Fibroblast of skin of right quadriceps (primary cell): ENCODE data around the gene SERPING1.

Source experiments
- DNase-seq: peaks from one replicate; pipeline ENCODE4 v3.0.0-alpha.2; 2013

SERPING1 gene

DNA sequence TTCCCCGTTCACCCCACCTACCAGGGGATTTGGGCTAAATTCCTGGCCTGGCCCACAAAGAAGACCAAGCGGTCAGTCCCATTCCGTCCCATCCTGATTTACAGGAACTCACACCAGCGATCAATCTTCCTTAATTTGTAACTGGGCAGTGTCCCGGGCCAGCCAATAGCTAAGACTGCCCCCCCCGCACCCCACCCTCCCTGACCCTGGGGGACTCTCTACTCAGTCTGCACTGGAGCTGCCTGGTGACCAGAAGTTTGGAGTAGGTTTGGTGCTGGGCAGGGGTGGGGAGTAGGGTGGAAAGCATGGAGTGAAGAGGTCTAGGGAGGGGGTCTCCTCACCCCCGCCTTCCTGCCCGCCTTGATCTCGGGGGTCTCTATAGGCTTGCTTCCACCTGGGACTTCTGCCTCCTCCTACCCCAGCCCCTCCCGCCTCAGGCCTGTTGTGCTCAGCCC, at the start of gene SERPING1:
Gene SERPING1 (plus strand): TSS at position 225 of the 455 bp plus-strand sequence. CDS start 586 bp downstream, outside the sequence.
- no peak for DNase-seq

GRCh38 chr11:57547854-57548377, 49.6 kb upstream of the SERPING1 start:
- no peak for DNase-seq

DNA sequence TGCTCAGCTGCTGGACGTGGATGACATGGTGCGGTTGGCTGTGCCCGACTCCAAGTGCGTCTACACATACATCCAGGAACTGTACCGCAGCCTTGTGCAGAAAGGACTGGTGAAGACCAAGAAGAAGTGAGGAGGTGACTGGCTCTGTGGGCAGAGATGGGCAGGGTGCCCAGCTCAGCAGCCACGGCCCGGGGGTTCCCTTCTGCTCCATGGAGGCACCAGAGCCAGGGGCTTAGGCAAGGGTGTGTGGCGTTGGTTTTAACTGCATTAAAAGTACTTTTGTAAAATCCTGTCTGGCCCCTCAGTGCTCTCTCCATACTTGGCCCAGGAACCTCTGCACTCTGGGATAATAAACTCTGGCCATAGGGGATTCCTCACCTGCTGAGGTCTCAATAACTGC, 47.5 kb upstream of the SERPING1 start:
- DNase-seq: no peak

DNA sequence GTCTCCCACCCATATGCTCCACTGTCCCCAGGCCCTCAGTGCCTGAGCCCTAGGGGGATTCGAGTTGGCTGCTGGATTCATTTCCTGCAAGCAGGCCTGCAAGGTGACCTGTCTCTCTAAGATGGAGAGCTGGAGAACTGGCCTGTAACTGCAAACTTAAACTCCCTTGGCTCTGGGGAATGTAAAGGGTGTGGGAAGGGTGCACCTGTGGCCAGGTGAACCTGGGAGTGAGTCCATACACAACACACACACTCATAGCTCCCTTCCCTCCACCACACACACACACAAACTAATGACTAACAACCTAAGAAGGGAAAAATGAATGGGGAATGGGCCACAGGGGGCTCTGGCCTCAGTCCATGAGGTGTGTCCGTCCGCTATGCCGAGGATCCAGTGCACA, 45.5 kb upstream of the SERPING1 start:
- no peak for DNase-seq

GRCh38 chr11:57552479-57552878, 45.0 kb upstream of the SERPING1 start:
- DNase-seq: no peak

- DNase-seq: no peak
These were observed 42.1 kb upstream of the SERPING1 start for GRCh38 chr11:57555393-57555792.

- no peak for DNase-seq
These were observed 41.4 kb upstream of the SERPING1 start for GRCh38 chr11:57556041-57556440.

DNA sequence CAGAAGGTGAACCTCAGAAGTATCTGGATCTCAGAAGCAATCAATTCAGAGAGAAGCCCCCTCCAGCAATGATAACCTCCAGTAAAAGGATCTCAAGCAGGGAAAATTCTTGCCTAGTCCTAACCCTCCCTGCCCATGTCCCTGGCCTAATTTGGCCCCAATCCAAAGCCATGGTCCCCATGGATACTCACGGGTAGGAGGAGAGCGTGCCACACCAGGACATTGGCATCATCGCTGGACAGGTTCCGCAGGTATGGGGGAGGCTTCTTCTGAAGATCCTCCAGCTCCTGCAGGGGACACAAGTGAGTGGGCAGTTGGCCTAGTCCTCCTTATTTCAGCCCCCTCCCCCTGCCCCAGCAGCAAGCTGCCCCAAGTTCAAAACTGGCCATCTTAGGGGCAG, 37.3 kb upstream of the SERPING1 start:
- no peak for DNase-seq

- DNase-seq: no peak
These were observed 34.9 kb upstream of the SERPING1 start for GRCh38 chr11:57562596-57562995.

- DNase-seq: peak; percentile 6
These were observed 31.2 kb upstream of the SERPING1 start for GRCh38 chr11:57566005-57566904.

DNA sequence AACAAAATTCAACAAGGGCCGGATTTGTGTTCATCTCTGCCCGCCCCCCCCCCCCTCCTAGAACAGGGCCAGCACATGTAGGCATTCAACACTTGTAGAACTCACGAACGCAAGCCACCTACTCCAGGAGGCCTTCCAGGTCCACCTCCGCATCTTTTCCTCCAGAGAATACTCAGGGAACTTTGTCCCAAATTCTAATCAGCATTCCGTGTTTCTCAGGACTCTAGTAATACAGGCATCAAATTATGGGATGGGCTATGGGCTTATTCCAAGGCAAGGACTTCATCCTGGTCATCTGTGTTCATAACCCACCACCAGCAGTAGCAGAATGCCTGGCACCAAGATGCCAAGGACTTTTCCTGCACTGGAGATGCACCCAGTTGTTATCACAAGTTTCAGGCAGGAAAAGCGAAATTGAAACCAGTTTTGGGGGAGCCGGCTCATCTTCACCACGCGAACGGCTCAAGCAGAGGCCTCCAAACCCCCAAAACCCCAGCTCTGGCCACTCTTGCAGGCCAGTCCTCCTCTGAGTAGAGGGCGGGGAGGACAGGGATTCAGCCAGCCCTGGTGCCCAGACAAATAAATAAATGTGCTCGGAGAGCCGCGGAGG, 30.5 kb upstream of the SERPING1 start:
- DNase-seq: no peak

DNA sequence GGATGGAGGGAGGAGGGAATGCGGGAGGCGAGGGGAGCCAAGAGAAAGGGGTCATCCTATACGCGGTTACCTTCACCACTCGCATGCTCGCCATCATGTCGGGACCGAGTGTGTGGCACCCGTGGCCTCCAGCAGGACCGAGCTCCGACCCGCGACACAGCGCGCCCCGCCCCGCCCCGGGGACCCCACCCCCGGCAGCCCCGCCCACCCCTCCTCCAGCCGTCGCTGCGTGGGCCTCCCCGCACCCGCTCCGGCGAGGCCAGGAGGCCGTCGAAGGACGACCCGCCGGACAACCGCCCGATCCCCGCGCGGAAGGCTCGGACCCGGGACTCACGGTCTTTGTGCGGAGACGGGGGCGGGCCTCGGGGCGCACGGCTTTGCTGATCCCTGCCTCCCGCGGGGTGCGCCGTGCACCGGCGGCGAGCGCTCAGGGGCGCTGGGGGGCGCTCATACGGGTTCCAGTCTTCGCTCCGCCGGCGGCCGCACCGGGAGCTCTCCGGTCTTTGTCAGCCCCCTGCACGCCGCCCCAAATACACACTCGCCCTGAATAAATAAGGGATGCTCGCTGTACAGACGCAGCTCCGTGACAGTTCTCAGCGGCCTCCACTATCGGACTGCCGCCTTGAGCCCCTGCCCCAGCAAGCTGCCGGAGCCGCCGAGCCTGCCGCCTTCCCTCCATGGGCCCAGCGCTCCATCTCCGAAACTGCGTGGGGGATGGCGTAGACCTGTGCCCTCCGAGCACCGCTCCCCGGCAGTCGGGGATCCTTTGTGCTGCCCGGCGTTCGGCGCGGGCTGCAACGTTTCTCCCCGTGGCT, 29.8 kb upstream of the SERPING1 start, which contains the start of gene UBE2L6:
Gene UBE2L6 (minus strand): TSS at position 158 of the 815 bp plus-strand sequence. CDS start 61 bp downstream, at position 97.
- peak; percentile 40 for DNase-seq

DNA sequence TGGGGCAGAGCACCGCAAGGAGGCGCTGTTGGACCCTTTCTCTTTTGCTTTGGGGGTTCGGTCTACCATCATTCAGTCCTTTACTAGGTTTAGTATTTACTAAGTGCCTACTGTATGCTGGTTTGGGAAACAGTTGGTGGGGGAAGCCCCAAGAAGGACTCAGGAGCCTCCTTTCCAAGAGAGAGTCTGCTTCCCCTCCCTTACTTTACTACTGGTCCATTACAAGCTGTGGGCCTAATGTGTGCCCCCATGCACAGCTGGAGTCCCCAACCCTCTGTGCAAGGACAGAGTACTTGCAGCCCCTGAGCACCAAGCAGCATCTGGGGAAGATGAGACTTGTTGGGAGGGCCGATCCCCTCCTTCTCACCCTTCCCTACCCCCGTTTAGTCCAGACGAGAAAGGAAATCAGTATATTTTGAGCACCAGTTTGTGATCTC, 29.1 kb upstream of the SERPING1 start:
- DNase-seq: peak; percentile 71

DNA sequence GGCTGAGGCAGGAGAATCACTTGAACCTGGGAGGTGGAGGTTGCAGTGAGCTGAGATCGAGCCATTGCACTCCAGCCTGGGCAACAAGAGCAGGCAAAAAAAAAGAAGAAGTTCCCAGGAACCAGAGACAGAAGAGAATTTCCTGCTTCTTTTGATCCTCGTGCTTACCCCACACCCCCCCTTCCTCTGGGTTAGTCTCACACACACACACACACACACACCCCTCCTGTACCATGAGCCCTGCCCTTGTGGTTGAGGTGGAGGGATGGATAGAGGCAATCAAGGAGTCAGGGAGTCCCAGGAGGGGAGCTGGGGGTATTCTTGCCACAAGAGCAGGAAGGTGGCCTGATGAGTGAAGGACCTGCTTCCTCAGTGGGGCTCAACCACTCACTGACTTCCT, 25.9 kb upstream of the SERPING1 start:
- no peak for DNase-seq

GRCh38 chr11:57574061-57574460, 23.4 kb upstream of the SERPING1 start:
- no peak for DNase-seq

DNA sequence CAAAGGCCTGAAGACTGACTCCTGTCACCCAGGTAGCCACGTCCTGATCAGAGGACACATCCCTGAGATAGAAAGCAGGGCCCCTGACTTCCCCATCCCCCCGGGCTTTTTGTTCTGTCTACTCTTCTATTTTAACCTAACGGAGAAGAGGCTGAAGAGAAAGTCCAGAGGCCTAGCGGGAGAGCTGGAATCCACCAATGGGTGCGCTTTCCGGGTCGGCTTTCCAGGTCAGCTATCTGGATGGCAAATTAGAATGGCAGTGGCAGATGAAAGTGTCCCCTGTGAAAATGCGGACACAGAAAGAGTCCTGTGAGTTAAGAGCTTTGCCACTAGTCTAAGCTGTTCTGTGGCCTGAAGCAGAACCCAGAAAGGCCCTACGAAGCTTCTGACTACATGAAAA, 13.1 kb upstream of the SERPING1 start:
- no peak for DNase-seq

- no peak for DNase-seq
These were observed 12.2 kb upstream of the SERPING1 start for GRCh38 chr11:57585301-57585700.

DNA sequence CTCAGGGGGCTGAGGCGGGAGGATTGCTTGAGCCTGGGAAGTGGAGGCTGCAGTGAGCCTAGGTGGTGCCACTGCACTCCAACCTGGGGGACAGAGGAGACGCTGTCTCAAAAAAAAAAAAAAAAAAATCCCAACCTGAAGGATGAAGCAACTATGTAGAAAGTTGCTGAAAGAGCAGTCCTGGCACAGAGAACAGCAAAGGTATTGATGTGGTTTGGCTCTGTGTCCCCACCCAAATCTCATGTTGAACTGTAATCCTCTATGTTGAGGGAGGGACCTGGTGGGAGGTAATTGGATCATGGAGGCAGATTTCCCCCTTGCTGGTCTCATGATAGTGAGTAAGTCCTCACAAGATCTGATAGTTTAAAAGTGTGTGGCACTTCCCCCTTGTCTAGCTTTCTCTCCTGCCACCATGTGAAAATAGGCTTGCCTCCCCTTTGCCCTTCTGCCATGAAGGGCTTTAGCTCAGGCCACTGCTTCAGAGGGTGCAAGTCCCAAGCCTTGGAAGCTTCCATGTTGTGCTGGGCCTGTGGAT, 10.7 kb upstream of the SERPING1 start:
- DNase-seq: no peak

- no peak for DNase-seq
These were observed 9.3 kb upstream of the SERPING1 start for GRCh38 chr11:57588046-57588710.

GRCh38 chr11:57596266-57596885, 1.1 kb upstream of the SERPING1 start:
- DNase-seq: no peak
